A549 (cell line): ENCODE measurements around the gene RASA2.

Source experiments
- CEBPB ChIP-seq, 2 experiments: fragments of >200 bp in 1 of 2; sonication (Bioruptor Twin) in 1 of 2; formaldehyde crosslinking in 1 of 2; IDR thresholded peaks; 2 replicates each; pipeline ENCODE4 v1.6.1; 2012 to 2016
- CHD2 ChIP-seq: fragments of 150-350 bp; IDR thresholded peaks from 2 replicates; pipeline ENCODE4 v1.6.1; 2014; ENCODE audit warnings: low read length; ENCODE audit not compliant: partially characterized antibody
- CTCF ChIP-seq: fragments of >200 bp; sonication (Bioruptor Twin); formaldehyde crosslinking; IDR thresholded peaks from 3 replicates; pipeline ENCODE4 v1.5.1; 2016
- ESRRA ChIP-seq: fragments of 150-350 bp; IDR thresholded peaks from 2 replicates; pipeline ENCODE4 v1.6.1; 2014; ENCODE audit warnings: mild to moderate bottlenecking, low read length, borderline replicate concordance
- GATA3 ChIP-seq: IDR thresholded peaks from 2 replicates; pipeline ENCODE4 v1.6.1; 2012; ENCODE audit warnings: borderline replicate concordance
- HDAC2 ChIP-seq: fragments of 200-600 bp; sonication (generic); IDR thresholded peaks from 2 replicates; pipeline ENCODE4 v1.6.1; 2016
- JUN ChIP-seq, 2 experiments: fragments of >200 bp; sonication (Bioruptor Twin); formaldehyde crosslinking; IDR thresholded peaks; 2 replicates in 1 of 2; 3 replicates in 1 of 2; pipeline ENCODE4 v1.6.1; 2016 to 2017
- NR3C1 ChIP-seq: fragments of >200 bp; sonication (Bioruptor Twin); formaldehyde crosslinking; IDR thresholded peaks from 3 replicates; pipeline ENCODE4 v1.6.1; 2017
- POLR2A ChIP-seq: IDR thresholded peaks from 2 replicates; pipeline ENCODE4 v1.6.1; 2012; ENCODE audit warnings: mild to moderate bottlenecking, low read length
- RAD21 ChIP-seq, 2 experiments: fragments of >200 bp in 1 of 2; sonication (Bioruptor Twin) in 1 of 2; formaldehyde crosslinking in 1 of 2; IDR thresholded peaks in 1 of 2; conservative IDR thresholded peaks in 1 of 2; 2 replicates in 1 of 2; 3 replicates in 1 of 2; pipeline ENCODE4 v1.6.1; 2012 to 2018; ENCODE audit warnings: inconsistent platforms in 1 of 2
- USF2 ChIP-seq: fragments of 450-650 bp; IDR thresholded peaks from 2 replicates; pipeline ENCODE4 v1.6.1; 2014; ENCODE audit warnings: antibody characterized with exemption

GRCh38 chr3:141629976-141630375 is 143.1 kb downstream of the RASA2 start:
- TF ChIP-seq POLR2A (no peak), CTCF (no peak), CHD2 (no peak), JUN (IDR thresholded peaks at IDR 0.05) (no peak), CEBPB (IDR thresholded peaks at IDR 0.05) (no peak), NR3C1 (no peak), HDAC2 (no peak), ESRRA (no peak), RAD21 (conservative IDR thresholded peaks at IDR 0.05 in 1 of 2, IDR thresholded peaks at IDR 0.05 in 1 of 2) (no peak), USF2 (no peak), GATA3 (no peak)
